ENCODE measurements around the gene IQSEC1. TPM values are rescaled to one million over a fixed set of nuclear protein-coding genes. Genes with fewer than 3 reads are reported as not detected.

Gene IQSEC1
- total and polyA plus RNA-seq, 2 donors (not counting 1 experiment from before 2014, with no cell fraction given): 96.7 to 222 TPM

DNA sequence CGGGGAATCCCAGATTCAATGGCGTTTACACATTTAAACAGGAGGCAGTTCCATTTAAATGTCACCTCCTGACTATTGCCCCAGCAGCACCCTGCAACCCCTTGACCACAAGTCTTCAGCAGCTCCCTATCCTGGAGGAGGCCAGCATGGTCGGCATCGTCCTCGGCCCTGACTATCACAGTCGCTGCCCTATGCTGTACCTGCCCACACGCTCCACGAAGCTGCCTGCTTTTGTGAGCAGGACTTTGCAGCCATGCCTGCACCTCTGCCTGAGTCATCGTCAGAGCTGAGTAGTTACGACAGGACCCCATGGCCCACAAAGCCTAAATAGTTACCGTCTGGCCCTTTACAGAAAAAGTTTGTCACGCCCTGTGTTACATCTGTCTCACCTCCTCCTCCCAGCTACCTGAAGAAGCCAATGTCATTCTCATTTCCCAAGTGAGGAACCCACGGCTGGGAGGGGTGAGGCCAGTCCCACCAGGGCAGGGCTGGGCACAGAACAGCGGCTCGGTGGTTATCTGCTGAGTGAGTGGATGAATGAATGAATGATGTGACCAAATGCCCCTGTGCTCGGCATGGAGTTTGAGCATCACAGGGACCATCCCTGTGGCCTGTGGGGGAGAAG is 47.8 kb upstream of the IQSEC1 start:
- Mint-ChIP-seq H3K27me3 (no peaks in the 10 kb centered on the region), H3K4me3 (no peak overlapping the region), H3K4me1 (peaks cover 9% of the 10 kb centered on the region), H3K9me3 (ENCODE audit: insufficient read depth) (no peaks in the 10 kb centered on the region), H3K27ac (peak overlapping the region; percentile 2)
- Histone ChIP-seq H3K4me1 (ENCODE audit: control insufficient read depth in 2 of 2, insufficient read depth in 2 of 2, low read length in 2 of 2) (peaks cover 4 to 5% of the 10 kb centered on the region in 2 donors), H3K79me2 (ENCODE audit: control insufficient read depth, insufficient read depth, low read length) (no peaks in the 10 kb centered on the region), H3K4me2 (replicated peaks; ENCODE audit: low read depth, low read length, poor library complexity, severe bottlenecking) (no peak overlapping the region), H3K9ac (ENCODE audit: low read length) (no peak overlapping the region), H3K4me3 (ENCODE audit: control extremely low read depth in 1 of 5, extremely low read depth in 1 of 5, insufficient read depth in 1 of 5, low read depth in 2 of 5, low read length in 4 of 5) (no peak overlapping the region), H3K27ac (ENCODE audit: low read length in 2 of 2) (no peak overlapping the region), H3K27me3 (replicated peaks in 1 of 4; ENCODE audit: control extremely low read depth in 1 of 4, control insufficient read depth in 3 of 4, insufficient read depth in 4 of 4, low read length in 3 of 4) (no peaks in the 10 kb centered on the region), H2AFZ (ENCODE audit: insufficient read depth, low read depth, low read length, poor library complexity, severe bottlenecking) (no peak overlapping the region), H4K20me1 (ENCODE audit: control insufficient read depth, insufficient read depth, low read length, poor library complexity, severe bottlenecking) (no peaks in the 10 kb centered on the region), H3K36me3 (replicated peaks in 1 of 2; ENCODE audit: control extremely low read depth in 1 of 2, control insufficient read depth in 1 of 2, extremely low read depth in 1 of 2, insufficient read depth in 2 of 2, low read length in 1 of 2) (no peaks in the 10 kb centered on the region), H3K9me3 (ENCODE audit: control extremely low read depth in 1 of 3, control insufficient read depth in 2 of 3, insufficient read depth in 1 of 3, low read length in 2 of 3) (peaks cover 0 to 3% (median 0%) of the 10 kb centered on the region in 3 donors)
- TF ChIP-seq, protein P1, sequence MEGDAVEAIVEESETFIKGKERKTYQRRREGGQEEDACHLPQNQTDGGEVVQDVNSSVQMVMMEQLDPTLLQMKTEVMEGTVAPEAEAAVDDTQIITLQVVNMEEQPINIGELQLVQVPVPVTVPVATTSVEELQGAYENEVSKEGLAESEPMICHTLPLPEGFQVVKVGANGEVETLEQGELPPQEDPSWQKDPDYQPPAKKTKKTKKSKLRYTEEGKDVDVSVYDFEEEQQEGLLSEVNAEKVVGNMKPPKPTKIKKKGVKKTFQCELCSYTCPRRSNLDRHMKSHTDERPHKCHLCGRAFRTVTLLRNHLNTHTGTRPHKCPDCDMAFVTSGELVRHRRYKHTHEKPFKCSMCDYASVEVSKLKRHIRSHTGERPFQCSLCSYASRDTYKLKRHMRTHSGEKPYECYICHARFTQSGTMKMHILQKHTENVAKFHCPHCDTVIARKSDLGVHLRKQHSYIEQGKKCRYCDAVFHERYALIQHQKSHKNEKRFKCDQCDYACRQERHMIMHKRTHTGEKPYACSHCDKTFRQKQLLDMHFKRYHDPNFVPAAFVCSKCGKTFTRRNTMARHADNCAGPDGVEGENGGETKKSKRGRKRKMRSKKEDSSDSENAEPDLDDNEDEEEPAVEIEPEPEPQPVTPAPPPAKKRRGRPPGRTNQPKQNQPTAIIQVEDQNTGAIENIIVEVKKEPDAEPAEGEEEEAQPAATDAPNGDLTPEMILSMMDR (IDR thresholded peaks at IDR 0.05): no peak
- TF ChIP-seq EZH2 (IDR thresholded peaks at IDR 0.05; ENCODE audit: borderline replicate concordance, insufficient read depth, low read depth, low read length, poor library complexity, severe bottlenecking): no peak
- ATAC-seq (ENCODE audit: low read depth) (no peak), DNase-seq (no peak)
- 93% methylated on average over 15 of the region's 16 CpGs for WGBS (ENCODE audit: insufficient coverage)
- intact Hi-C loops (cut with micrococcal nuclease): no loop called here
- CTCF ChIA-PET: interaction anchor here (0.8 kb wide), 1 partner anchor 10 kb away, joined by 3 read pairs; no protein-coding TSS in a partner anchor
- POLR2A ChIA-PET: no interaction called here

- no peak overlapping the region for H3K4me2 ChIP-seq (replicated peaks; ENCODE audit: low read depth, low read length, poor library complexity, severe bottlenecking)
- ChIA-PET CTCF (interaction anchor here (1.0 kb wide), 1 partner anchor 29 kb away, joined by 5 read pairs; no protein-coding TSS in a partner anchor), POLR2A (no interaction called here)
- H3K79me2 ChIP-seq (ENCODE audit: control insufficient read depth, insufficient read depth, low read length): no peaks in the 10 kb centered on the region
- H4K20me1 ChIP-seq (ENCODE audit: control insufficient read depth, insufficient read depth, low read length, poor library complexity, severe bottlenecking): no peaks in the 10 kb centered on the region
- intact Hi-C loops (cut with micrococcal nuclease): no loop called here
- Mint-ChIP-seq H3K4me1 (peaks cover 13% of the 10 kb centered on the region), H3K9me3 (ENCODE audit: insufficient read depth) (no peaks in the 10 kb centered on the region), H3K27ac (peak overlapping the region; percentile 15), H3K4me3 (no peak overlapping the region), H3K27me3 (no peaks in the 10 kb centered on the region)
- H2AFZ ChIP-seq (ENCODE audit: insufficient read depth, low read depth, low read length, poor library complexity, severe bottlenecking): no peak overlapping the region
- no peak for ATAC-seq (ENCODE audit: low read depth)
- H3K9me3 ChIP-seq (ENCODE audit: control extremely low read depth in 1 of 3, control insufficient read depth in 2 of 3, insufficient read depth in 1 of 3, low read length in 2 of 3): peaks cover 0 to 3% (median 0%) of the 10 kb centered on the region in 3 donors
- H3K4me3 ChIP-seq (ENCODE audit: control extremely low read depth in 1 of 5, extremely low read depth in 1 of 5, insufficient read depth in 1 of 5, low read depth in 2 of 5, low read length in 4 of 5): no peak overlapping the region
- 86% methylated on average over 10 of the region's 14 CpGs for WGBS (ENCODE audit: insufficient coverage)
- H3K4me1 ChIP-seq (ENCODE audit: control insufficient read depth in 2 of 2, insufficient read depth in 2 of 2, low read length in 2 of 2): peaks cover 11 to 12% of the 10 kb centered on the region in 2 donors
- H3K36me3 ChIP-seq (replicated peaks in 1 of 2; ENCODE audit: control extremely low read depth in 1 of 2, control insufficient read depth in 1 of 2, extremely low read depth in 1 of 2, insufficient read depth in 2 of 2, low read length in 1 of 2): no peaks in the 10 kb centered on the region
- TF ChIP-seq, protein P1 (IDR thresholded peaks at IDR 0.05): no peak
- no peak for TF ChIP-seq EZH2 (IDR thresholded peaks at IDR 0.05; ENCODE audit: borderline replicate concordance, insufficient read depth, low read depth, low read length, poor library complexity, severe bottlenecking)
- H3K27ac ChIP-seq (ENCODE audit: low read length in 2 of 2): no peak overlapping the region
- DNase-seq: no peak
- H3K9ac ChIP-seq (ENCODE audit: low read length): no peak overlapping the region
- H3K27me3 ChIP-seq (replicated peaks in 1 of 4; ENCODE audit: control extremely low read depth in 1 of 4, control insufficient read depth in 3 of 4, insufficient read depth in 4 of 4, low read length in 3 of 4): peaks cover 0 to 3% (median 0%) of the 10 kb centered on the region in 4 experiments
Observed at GRCh38 chr3:13120289-13120927, 47.2 kb upstream of the IQSEC1 start.
